Fibroblast of lung (primary cell): ENCODE data around the gene C4orf46. TPM values are rescaled to one million over a fixed set of nuclear protein-coding genes. Genes with fewer than 3 reads are reported as not detected.

Source experiments
- DNase-seq, 2 donors: peaks; one replicate each; pipeline versions ENCODE4 v3.0.0 to v3.0.0-alpha.2; 2010; ENCODE audit warnings: low read depth in 2 of 2
- H2AFZ ChIP-seq: 2 replicates; pipeline ENCODE4 v1.5.1; 2012; ENCODE audit warnings: low read length, control low read depth, inconsistent platforms
- H3K27ac ChIP-seq: 2 replicates; pipeline ENCODE4 v1.5.1; 2011; ENCODE audit warnings: low read length, control low read depth; ENCODE audit not compliant: insufficient read depth
- H3K27me3 ChIP-seq: 2 replicates; pipeline ENCODE4 v1.5.1; 2011; ENCODE audit warnings: mild to moderate bottlenecking, low read length; ENCODE audit not compliant: control insufficient read depth, insufficient read depth
- H3K36me3 ChIP-seq: 2 replicates; pipeline ENCODE4 v1.5.1; 2011; ENCODE audit warnings: low read length; ENCODE audit not compliant: control insufficient read depth, insufficient read depth
- H3K4me1 ChIP-seq: 2 replicates; pipeline ENCODE4 v1.5.1; 2011; ENCODE audit warnings: low read length; ENCODE audit not compliant: control insufficient read depth, insufficient read depth; ENCODE audit errors: extremely low read depth
- H3K4me2 ChIP-seq: 2 replicates; pipeline ENCODE4 v1.5.1; 2011; ENCODE audit warnings: low read length, control low read depth; ENCODE audit not compliant: insufficient read depth; ENCODE audit errors: extremely low read depth
- H3K4me3 ChIP-seq, 4 experiments: fragments of 200-600 bp in 1 of 4; sonication (generic) in 1 of 4; replicated peaks in 1 of 4; 2 replicates each; pipeline ENCODE4 v1.5.1; 2011 to 2016; ENCODE audit warnings: low read length in 4 of 4, low read depth in 3 of 4, mild to moderate bottlenecking in 3 of 4, control low read depth in 2 of 4, inconsistent platforms in 1 of 4, mixed read lengths in 1 of 4; ENCODE audit not compliant: insufficient read depth in 1 of 4; ENCODE audit errors: control extremely low read depth in 1 of 4
- H3K79me2 ChIP-seq: 2 replicates; pipeline ENCODE4 v1.5.1; 2012; ENCODE audit warnings: mild to moderate bottlenecking, low read length, inconsistent platforms; ENCODE audit not compliant: control insufficient read depth, insufficient read depth
- H3K9ac ChIP-seq: 2 replicates; pipeline ENCODE4 v1.5.1; 2011; ENCODE audit warnings: mild to moderate bottlenecking, low read length, control low read depth; ENCODE audit not compliant: insufficient read depth
- H3K9me3 ChIP-seq: 2 replicates; pipeline ENCODE4 v1.5.1; 2012; ENCODE audit warnings: low read depth, low read length; ENCODE audit not compliant: control insufficient read depth, insufficient read depth
- H4K20me1 ChIP-seq: 2 replicates; pipeline ENCODE4 v1.5.1; 2011; ENCODE audit warnings: low read length; ENCODE audit not compliant: control insufficient read depth, insufficient read depth; ENCODE audit errors: extremely low read depth
- CTCF ChIP-seq, 2 donors: IDR thresholded peaks in 1 of 2; conservative IDR thresholded peaks in 1 of 2; 1 replicate in 1 of 2; 2 replicates in 1 of 2; pipeline ENCODE4 v1.5.1; 2011 to 2012; ENCODE audit warnings: low read length in 2 of 2, control low read depth in 1 of 2, inconsistent platforms in 1 of 2, low read depth in 1 of 2, mild to moderate bottlenecking in 1 of 2
- EZH2 ChIP-seq: IDR thresholded peaks from 2 replicates; pipeline ENCODE4 v1.5.1; 2012; ENCODE audit warnings: low read length, control low read depth, mild to moderate bottlenecking; ENCODE audit errors: missing control alignments
- polyA plus RNA-seq, 2 donors: library from polyadenylated mRNA; depleted of rRNA in 1 of 2; stranded (reverse) in 1 of 2; unstranded in 1 of 2; fragments of >200 nt; gene quantifications; 2 replicates each; pipeline ENCODE4 v1.2.1, GENCODE V29; 2011 to 2012; ENCODE audit warnings: missing spikeins in 1 of 2
- total RNA-seq: library from RNA; depleted of rRNA; stranded (reverse); fragments of >200 nt; gene quantifications from 2 replicates; pipeline ENCODE4 v1.2.1, GENCODE V29; 2014

Gene C4orf46
- total and polyA plus RNA-seq, 2 donors (not counting 1 experiment from before 2014, with no cell fraction given): 11.2 to 11.8 TPM

GRCh38 chr4:158617956-158618355, 53.7 kb downstream of the C4orf46 start:
- H3K9ac ChIP-seq: no peak overlapping the region
- H3K27ac ChIP-seq: no peak overlapping the region
- H3K9me3 ChIP-seq: no peaks in the 10 kb centered on the region
- H3K27me3 ChIP-seq: no peaks in the 10 kb centered on the region
- no peak for DNase-seq
- H3K4me3 ChIP-seq: no peak overlapping the region
- no peaks in the 10 kb centered on the region for H3K4me1 ChIP-seq
- no peaks in the 10 kb centered on the region for H3K36me3 ChIP-seq
- no peaks in the 10 kb centered on the region for H3K79me2 ChIP-seq
- H4K20me1 ChIP-seq: no peaks in the 10 kb centered on the region
- no peak overlapping the region for H2AFZ ChIP-seq
- no peak overlapping the region for H3K4me2 ChIP-seq
- TF ChIP-seq CTCF (conservative IDR thresholded peaks at IDR 0.05 in 1 of 2, IDR thresholded peaks at IDR 0.05 in 1 of 2; ENCODE audit: low read depth in 1 of 2, low read length in 2 of 2) (no peak), EZH2 (no peak)

Other genes starting within 250 kb of the C4orf46 start
- 1.0 and 1.3 TPM in 2 replicates for gene RXFP1, start 150.0 kb downstream of the C4orf46 start, total RNA-seq
- 0.06 and 0.10 TPM in 2 replicates for gene RXFP1, start 150.0 kb downstream of the C4orf46 start, polyA plus RNA-seq
- 35.7 and 38.6 TPM in 2 replicates for gene ETFDH, start 409 bp upstream of the C4orf46 start, total RNA-seq
- gene ETFDH, start 409 bp upstream of the C4orf46 start, polyA plus RNA-seq: 28.3 and 34.8 TPM in 2 replicates
- gene PPID, start 51.5 kb upstream of the C4orf46 start, total RNA-seq: 34.4 and 36.0 TPM in 2 replicates
- gene PPID, start 51.5 kb upstream of the C4orf46 start, polyA plus RNA-seq: 18.4 and 23.6 TPM in 2 replicates
- gene FNIP2, start 97.1 kb upstream of the C4orf46 start, total RNA-seq: 16.7 and 36.8 TPM in 2 replicates
- gene FNIP2, start 97.1 kb upstream of the C4orf46 start, polyA plus RNA-seq: 11.7 and 16.9 TPM in 2 replicates